ENCODE measurements around the gene ITGB6.

Gene ITGB6

DNA sequence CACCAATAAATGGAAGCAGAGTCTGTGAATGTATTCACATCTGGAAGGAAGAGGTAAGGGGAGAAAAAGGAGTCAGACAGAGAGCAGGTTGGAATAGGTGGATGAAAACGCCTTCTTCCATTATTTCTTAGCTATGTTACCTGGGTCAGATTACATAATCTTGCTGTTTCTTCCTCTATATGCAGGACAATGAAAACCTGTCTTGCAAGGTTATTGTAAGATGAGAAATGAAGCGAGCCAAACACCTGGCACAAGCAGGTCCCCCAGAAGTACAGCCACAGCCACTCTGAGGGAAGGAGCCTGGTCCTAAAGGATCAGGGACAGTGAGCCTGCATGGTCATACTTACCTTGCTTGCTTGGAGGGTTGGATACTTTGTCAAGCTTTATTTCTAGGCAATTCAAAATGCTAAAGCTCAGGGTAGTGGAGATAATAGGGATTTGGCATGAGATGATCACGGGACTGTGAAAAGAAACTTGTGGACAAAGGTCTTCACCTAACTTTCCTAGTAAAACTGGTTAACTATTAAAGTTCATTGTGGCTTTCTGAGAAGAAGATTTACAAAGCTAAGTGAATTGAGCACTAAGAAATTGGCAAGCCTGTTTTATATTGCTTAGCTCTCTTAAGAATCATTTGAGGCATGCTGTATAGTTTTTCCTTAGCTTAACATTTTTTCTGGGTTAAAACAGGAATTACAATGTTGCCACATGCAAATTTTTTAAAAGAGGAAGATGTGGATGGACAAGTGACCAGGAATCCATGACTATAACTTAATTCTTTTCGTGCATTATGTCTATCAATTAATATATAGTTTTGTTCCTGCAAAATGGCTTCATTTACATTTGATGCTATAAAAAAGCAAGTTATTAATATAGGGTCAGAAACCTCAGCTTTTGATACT lies 121.9 kb downstream of the ITGB6 start:
- Histone ChIP-seq H3K4me1 (ENCODE audit: control insufficient read depth, low read length) (no peaks in the 10 kb centered on the region; the same call in 1 of the 2 replicates), H3K9me3 (ENCODE audit: control insufficient read depth, insufficient read depth, low read length) (no peaks in the 10 kb centered on the region), H3K79me2 (ENCODE audit: control insufficient read depth, low read length) (no peaks in the 10 kb centered on the region), H3K4me2 (ENCODE audit: low read length) (no peak overlapping the region), H3K27ac (ENCODE audit: low read depth, low read length) (no peak overlapping the region), H4K20me1 (ENCODE audit: control insufficient read depth, insufficient read depth, low read depth, low read length) (no peaks in the 10 kb centered on the region), H3K4me3 (ENCODE audit: low read length) (no peak overlapping the region), H3K27me3 (ENCODE audit: control insufficient read depth, low read length) (0 out of 2 replicates have a peak, but pooled peaks cover 3% of the 10 kb centered on the region), H3F3A (ENCODE audit: control insufficient read depth, insufficient read depth) (no peaks in the 10 kb centered on the region), H3K9me2 (replicated peaks; ENCODE audit: control insufficient read depth, low read length) (no peaks in the 10 kb centered on the region), H3K36me3 (ENCODE audit: control insufficient read depth, low read length) (no peaks in the 10 kb centered on the region)
- no peak for TF ChIP-seq EZH2phosphoT487 (IDR thresholded peaks at IDR 0.05; ENCODE audit: borderline replicate concordance, low read length)
- TF ChIP-seq, protein P1, sequence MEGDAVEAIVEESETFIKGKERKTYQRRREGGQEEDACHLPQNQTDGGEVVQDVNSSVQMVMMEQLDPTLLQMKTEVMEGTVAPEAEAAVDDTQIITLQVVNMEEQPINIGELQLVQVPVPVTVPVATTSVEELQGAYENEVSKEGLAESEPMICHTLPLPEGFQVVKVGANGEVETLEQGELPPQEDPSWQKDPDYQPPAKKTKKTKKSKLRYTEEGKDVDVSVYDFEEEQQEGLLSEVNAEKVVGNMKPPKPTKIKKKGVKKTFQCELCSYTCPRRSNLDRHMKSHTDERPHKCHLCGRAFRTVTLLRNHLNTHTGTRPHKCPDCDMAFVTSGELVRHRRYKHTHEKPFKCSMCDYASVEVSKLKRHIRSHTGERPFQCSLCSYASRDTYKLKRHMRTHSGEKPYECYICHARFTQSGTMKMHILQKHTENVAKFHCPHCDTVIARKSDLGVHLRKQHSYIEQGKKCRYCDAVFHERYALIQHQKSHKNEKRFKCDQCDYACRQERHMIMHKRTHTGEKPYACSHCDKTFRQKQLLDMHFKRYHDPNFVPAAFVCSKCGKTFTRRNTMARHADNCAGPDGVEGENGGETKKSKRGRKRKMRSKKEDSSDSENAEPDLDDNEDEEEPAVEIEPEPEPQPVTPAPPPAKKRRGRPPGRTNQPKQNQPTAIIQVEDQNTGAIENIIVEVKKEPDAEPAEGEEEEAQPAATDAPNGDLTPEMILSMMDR (IDR thresholded peaks at IDR 0.05; ENCODE audit: low read depth, low read length, poor library complexity, severe bottlenecking), result no peak

DNA sequence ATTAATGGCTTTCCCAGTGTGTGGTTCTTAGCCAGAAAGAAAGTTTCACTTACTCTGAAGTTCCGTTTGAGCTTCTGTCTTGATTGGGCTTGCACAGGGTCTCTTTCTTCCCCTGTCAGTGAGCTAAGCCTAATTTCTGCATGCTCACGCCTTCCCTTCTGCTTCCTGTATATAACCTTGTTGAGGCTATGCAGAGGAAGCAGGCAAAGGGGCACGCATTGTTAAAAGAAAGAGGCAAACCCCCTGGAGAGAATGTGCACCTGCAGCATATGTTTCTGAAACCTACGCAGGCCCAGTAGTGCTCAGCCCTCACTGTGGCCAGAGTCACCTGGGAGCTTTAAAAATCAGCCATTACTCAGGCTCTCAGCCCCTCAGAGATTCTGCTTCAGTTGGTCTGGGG lies 123.2 kb downstream of the ITGB6 start:
- TF ChIP-seq, protein P1 (IDR thresholded peaks at IDR 0.05; ENCODE audit: low read depth, low read length, poor library complexity, severe bottlenecking), result no peak
- TF ChIP-seq EZH2phosphoT487 (IDR thresholded peaks at IDR 0.05; ENCODE audit: borderline replicate concordance, low read length), result no peak
- H4K20me1 ChIP-seq (ENCODE audit: control insufficient read depth, insufficient read depth, low read depth, low read length), result no peaks in the 10 kb centered on the region
- no peak overlapping the region for H3K4me2 ChIP-seq (ENCODE audit: low read length)
- H3K27ac ChIP-seq (ENCODE audit: low read depth, low read length), result no peak overlapping the region
- no peaks in the 10 kb centered on the region for H3K79me2 ChIP-seq (ENCODE audit: control insufficient read depth, low read length)
- H3K27me3 ChIP-seq (ENCODE audit: control insufficient read depth, low read length), result 0 out of 2 replicates have a peak, but pooled peaks cover 3% of the 10 kb centered on the region
- no peaks in the 10 kb centered on the region for H3K9me2 ChIP-seq (replicated peaks; ENCODE audit: control insufficient read depth, low read length)
- H3K4me1 ChIP-seq (ENCODE audit: control insufficient read depth, low read length), result no peaks in the 10 kb centered on the region; the same call in 1 of the 2 replicates
- H3F3A ChIP-seq (ENCODE audit: control insufficient read depth, insufficient read depth), result no peaks in the 10 kb centered on the region
- no peaks in the 10 kb centered on the region for H3K36me3 ChIP-seq (ENCODE audit: control insufficient read depth, low read length)
- H3K4me3 ChIP-seq (ENCODE audit: low read length), result no peak overlapping the region
- H3K9me3 ChIP-seq (ENCODE audit: control insufficient read depth, insufficient read depth, low read length), result no peaks in the 10 kb centered on the region

DNA sequence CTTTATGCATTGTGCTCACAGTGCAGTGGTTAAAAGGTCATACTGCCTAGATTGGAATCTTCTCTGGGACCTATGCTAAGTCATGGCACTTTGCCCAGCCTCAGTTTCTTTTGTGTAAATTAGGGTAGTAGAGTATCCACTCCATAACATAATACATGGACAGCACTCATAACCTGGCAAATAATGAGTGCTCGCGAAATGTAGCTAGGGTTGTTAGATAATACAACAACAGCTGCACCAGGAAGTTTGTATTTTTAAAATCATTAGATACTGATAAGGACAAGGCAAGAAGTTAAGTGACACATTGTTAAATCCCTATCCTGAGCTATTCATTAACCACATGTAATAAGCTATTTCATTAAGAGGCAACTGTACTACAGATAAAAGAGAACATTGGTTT lies 123.8 kb downstream of the ITGB6 start:
- Histone ChIP-seq H3F3A (ENCODE audit: control insufficient read depth, insufficient read depth) (no peaks in the 10 kb centered on the region), H3K27me3 (ENCODE audit: control insufficient read depth, low read length) (0 out of 2 replicates have a peak, but pooled peaks cover 3% of the 10 kb centered on the region), H3K27ac (ENCODE audit: low read depth, low read length) (no peak overlapping the region), H3K79me2 (ENCODE audit: control insufficient read depth, low read length) (no peaks in the 10 kb centered on the region), H3K4me1 (ENCODE audit: control insufficient read depth, low read length) (no peaks in the 10 kb centered on the region; the same call in 1 of the 2 replicates), H3K36me3 (ENCODE audit: control insufficient read depth, low read length) (no peaks in the 10 kb centered on the region), H3K9me3 (ENCODE audit: control insufficient read depth, insufficient read depth, low read length) (no peaks in the 10 kb centered on the region), H3K4me3 (ENCODE audit: low read length) (no peak overlapping the region), H4K20me1 (ENCODE audit: control insufficient read depth, insufficient read depth, low read depth, low read length) (no peaks in the 10 kb centered on the region), H3K9me2 (replicated peaks; ENCODE audit: control insufficient read depth, low read length) (no peaks in the 10 kb centered on the region), H3K4me2 (ENCODE audit: low read length) (no peak overlapping the region)
- TF ChIP-seq EZH2phosphoT487 (IDR thresholded peaks at IDR 0.05; ENCODE audit: borderline replicate concordance, low read length), result no peak
- TF ChIP-seq, protein P1 (IDR thresholded peaks at IDR 0.05; ENCODE audit: low read depth, low read length, poor library complexity, severe bottlenecking), result no peak

Data from DOHH2 (cell line).